ENCODE results near the gene RPN2.

DNA sequence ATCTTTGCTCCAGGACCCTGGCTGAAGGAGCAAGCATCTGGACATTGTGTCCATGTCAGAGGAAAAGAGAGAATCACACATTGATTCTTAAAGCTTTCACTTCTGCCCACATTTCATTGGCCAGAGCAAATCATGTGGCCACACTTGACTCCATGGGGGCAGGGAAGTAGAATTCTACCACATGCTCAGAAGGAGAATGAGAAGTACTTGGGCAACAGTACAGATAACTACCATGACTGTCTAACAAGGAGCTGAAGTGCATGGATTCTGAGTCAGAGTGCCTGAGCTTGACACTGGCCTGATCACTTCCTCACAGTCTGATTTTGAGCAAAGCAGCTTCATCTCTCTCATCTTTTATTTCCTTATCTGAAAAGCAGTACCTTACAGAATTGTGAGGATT is 43.9 kb downstream of the RPN2 start:
- TF ChIP-seq POLR2A (IDR thresholded peaks at IDR 0.05; ENCODE audit: low read depth, low read length) (no peak), POLR2AphosphoS5 (IDR thresholded peaks at IDR 0.05; ENCODE audit: low read depth, low read length) (no peak)
